Neural crest cell (in vitro differentiated cells): ENCODE results near the gene MYL12B. TPM values are rescaled to one million over a fixed set of nuclear protein-coding genes. Genes with fewer than 3 reads are reported as not detected.
"Not testable (repeated sequence)": the region's sequence is repeated elsewhere in the genome, so short reads cannot be mapped to it uniquely, and the experiment has no call there.

Source experiments
- DNase-seq: peaks from one replicate; pipeline ENCODE4 v3.0.0; 2021; ENCODE audit warnings: low read depth, mixed read lengths, low spot score
- H3K27ac Mint-ChIP-seq: one replicate; pipeline ENCODE4 v1.8.0; 2021; ENCODE audit warnings: mild to moderate bottlenecking, mixed read lengths; ENCODE audit not compliant: unreplicated experiment
- H3K27me3 Mint-ChIP-seq: 2 replicates; pipeline ENCODE4 v1.8.0; 2021; ENCODE audit warnings: low read depth, mild to moderate bottlenecking, mixed read lengths
- H3K36me3 Mint-ChIP-seq: 2 replicates; pipeline ENCODE4 v1.8.0; 2021; ENCODE audit warnings: low read depth, mild to moderate bottlenecking, mixed read lengths
- H3K4me1 Mint-ChIP-seq: 2 replicates; pipeline ENCODE4 v1.8.0; 2021; ENCODE audit warnings: mixed read lengths
- H3K4me3 Mint-ChIP-seq: one replicate; pipeline ENCODE4 v1.8.0; 2021; ENCODE audit warnings: mild to moderate bottlenecking, mixed read lengths
- H3K9me3 Mint-ChIP-seq: 2 replicates; pipeline ENCODE4 v1.8.0; 2021; ENCODE audit warnings: mixed read lengths
- total RNA-seq: library from RNA; stranded (reverse); gene quantifications from 2 replicates; pipeline ENCODE4 v1.2.1, GENCODE V29; 2021
- TF ChIP-seq, protein P1 (sequence below): fragments of 200-600 bp; sonication (generic); conservative IDR thresholded peaks from 2 replicates; pipeline ENCODE4 v1.5.0; 2021; ENCODE audit warnings: antibody characterized with exemption, mild to moderate bottlenecking

The MYL12B gene
- total RNA-seq, 1 donor from 2014 or later = 89.6 TPM

DNA sequence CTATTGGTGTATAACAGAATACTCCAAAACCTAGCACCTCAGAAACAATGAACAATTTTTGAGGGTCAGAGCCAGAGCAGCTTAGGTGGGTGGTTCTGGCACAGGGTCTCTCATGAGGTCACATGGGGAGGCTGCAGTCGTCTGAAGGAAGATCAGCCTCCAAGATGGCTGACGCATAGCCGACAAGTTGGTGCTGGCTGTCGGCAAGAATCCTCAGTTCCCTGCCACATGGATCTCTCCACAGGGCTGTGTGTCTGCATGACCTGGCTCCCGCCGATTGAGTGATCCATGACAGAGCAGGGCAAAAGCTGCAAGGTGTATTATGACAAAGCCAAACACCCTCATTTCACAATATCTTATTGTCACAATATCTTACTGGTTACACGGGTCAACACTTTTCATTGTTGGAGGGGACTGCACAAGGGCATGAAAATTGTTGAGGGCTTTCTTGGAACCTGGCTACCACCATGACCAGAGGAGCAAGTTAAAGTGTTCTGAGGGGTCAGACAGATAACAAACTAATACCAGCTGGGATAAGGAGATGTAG, 4.2 kb downstream of the MYL12B start:
- TF ChIP-seq, protein P1, sequence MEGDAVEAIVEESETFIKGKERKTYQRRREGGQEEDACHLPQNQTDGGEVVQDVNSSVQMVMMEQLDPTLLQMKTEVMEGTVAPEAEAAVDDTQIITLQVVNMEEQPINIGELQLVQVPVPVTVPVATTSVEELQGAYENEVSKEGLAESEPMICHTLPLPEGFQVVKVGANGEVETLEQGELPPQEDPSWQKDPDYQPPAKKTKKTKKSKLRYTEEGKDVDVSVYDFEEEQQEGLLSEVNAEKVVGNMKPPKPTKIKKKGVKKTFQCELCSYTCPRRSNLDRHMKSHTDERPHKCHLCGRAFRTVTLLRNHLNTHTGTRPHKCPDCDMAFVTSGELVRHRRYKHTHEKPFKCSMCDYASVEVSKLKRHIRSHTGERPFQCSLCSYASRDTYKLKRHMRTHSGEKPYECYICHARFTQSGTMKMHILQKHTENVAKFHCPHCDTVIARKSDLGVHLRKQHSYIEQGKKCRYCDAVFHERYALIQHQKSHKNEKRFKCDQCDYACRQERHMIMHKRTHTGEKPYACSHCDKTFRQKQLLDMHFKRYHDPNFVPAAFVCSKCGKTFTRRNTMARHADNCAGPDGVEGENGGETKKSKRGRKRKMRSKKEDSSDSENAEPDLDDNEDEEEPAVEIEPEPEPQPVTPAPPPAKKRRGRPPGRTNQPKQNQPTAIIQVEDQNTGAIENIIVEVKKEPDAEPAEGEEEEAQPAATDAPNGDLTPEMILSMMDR = no peak
- Mint-ChIP-seq H3K27me3 (no peaks in the 10 kb centered on the region), H3K36me3 (no peaks in the 10 kb centered on the region), H3K9me3 (no peaks in the 10 kb centered on the region), H3K27ac (no peak overlapping the region), H3K4me1 (peaks cover 39% of the 10 kb centered on the region), H3K4me3 (no peak overlapping the region)
- DNase-seq = no peak

DNA sequence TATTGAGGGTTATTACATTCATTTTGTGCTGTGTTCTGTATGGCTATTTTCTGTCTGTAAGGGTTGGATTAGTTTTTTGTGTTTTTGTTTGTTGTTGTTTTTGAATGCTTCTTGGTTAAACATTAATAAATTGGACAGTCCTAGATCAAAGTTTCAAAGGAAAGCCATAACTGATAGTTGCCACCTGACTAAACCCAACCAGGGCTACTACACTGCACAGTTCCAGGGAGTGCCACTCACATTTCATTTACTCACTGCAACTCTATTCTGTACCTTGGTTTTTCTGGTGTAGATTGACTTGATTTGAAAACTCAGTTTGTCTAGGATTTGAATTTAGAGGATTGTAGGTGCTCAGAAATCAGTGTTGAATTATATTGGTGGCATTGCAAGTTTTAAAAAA, 6.4 kb downstream of the MYL12B start:
- Mint-ChIP-seq H3K4me3 (no peak overlapping the region), H3K9me3 (no peaks in the 10 kb centered on the region), H3K27ac (no peak overlapping the region), H3K27me3 (no peaks in the 10 kb centered on the region), H3K36me3 (no peaks in the 10 kb centered on the region), H3K4me1 (peaks cover 28% of the 10 kb centered on the region)
- DNase-seq = no peak
- TF ChIP-seq, protein P1 = no peak

DNA sequence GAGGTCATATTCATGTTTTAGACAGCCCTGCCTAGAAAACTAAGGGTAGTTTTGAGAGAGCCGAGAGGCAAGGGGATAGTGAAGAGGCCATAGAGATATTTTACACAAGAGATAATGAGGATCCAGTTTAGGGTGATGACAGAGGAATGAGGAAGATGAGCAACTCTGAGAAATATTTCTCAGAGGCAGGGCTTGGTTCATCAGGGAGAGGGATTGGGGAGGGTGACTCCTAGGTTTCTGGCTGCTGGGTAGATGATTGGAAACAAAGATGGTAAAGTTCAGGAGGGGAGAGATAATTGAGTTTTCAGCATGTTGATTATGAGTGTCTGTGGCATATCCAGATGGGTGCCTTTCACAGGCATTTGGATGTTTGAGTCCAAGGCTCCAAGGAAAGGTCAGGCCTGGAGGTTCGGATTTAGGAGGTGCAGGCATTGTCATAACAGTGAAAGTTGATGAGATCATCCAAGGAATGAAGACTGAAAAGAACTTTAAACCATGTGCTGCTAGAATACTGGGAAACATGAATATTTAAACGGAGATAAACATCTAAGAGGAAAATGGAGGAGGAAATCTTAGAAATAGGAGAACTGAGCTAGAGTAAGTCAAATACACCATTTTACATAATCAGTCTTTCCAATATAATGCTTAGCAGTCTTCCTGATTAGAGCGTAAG, 7.4 kb downstream of the MYL12B start:
- Mint-ChIP-seq H3K36me3 (no peaks in the 10 kb centered on the region), H3K4me3 (no peak overlapping the region), H3K27ac (no peak overlapping the region), H3K9me3 (no peaks in the 10 kb centered on the region), H3K4me1 (peaks cover 20% of the 10 kb centered on the region), H3K27me3 (no peaks in the 10 kb centered on the region)
- TF ChIP-seq, protein P1 = no peak
- DNase-seq = no peak

DNA sequence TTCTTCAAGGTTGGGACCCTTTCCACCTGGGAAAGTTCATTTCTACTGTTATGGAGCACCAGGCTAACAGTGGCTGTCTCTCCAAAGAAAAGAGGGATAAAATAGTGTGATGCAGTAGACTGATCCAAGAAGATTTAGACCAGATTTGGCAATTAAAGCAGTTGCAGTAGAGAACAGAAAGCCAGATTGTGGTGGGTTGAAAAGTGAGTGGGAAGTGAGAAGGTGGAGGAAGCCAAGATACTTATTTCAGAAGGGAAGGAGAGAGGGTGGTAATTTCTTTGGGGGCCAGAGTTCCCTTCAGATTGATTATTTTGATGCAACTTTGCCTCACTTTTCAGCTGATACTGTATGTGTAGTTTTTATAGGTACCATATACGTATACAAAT, 8.0 kb downstream of the MYL12B start:
- TF ChIP-seq, protein P1 = no peak
- peaks cover 16% of the 10 kb centered on the region for H3K4me1 Mint-ChIP-seq

DNA sequence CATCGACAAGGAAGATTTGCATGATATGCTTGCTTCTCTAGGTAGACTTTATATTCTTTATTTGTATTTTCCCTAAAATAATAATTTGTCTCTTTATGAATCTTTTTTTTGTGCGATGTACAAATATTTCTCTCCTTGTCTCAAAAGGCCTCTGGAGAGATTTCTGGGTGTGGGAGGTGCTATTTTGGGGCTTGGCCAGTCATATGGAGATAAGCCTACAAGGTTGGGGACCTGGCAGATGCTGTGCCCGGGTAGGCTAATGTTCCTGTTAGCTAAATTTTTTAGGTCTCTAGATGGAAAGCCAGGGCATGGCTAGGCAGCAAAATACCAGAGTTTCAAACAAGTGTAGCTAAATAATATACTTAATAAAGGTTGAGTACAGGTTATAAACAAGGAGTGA, 11.1 kb downstream of the MYL12B start:
- no peaks in the 10 kb centered on the region for H3K27me3 Mint-ChIP-seq
- H3K9me3 Mint-ChIP-seq = no peaks in the 10 kb centered on the region
- no peak for DNase-seq
- TF ChIP-seq, protein P1 = no peak
- no peak overlapping the region for H3K27ac Mint-ChIP-seq
- peaks cover 9% of the 10 kb centered on the region for H3K4me1 Mint-ChIP-seq
- peaks cover 8% of the 10 kb centered on the region for H3K36me3 Mint-ChIP-seq
- H3K4me3 Mint-ChIP-seq = no peak overlapping the region

More for the DNA sequence above, 8.0 kb downstream of the MYL12B start:
- no peaks in the 10 kb centered on the region for H3K27me3 Mint-ChIP-seq
- no peak overlapping the region for H3K4me3 Mint-ChIP-seq
- no peak for DNase-seq
- no peaks in the 10 kb centered on the region for H3K9me3 Mint-ChIP-seq
- peaks cover 2% of the 10 kb centered on the region for H3K36me3 Mint-ChIP-seq
- peak overlapping the region; percentile 28 for H3K27ac Mint-ChIP-seq

DNA sequence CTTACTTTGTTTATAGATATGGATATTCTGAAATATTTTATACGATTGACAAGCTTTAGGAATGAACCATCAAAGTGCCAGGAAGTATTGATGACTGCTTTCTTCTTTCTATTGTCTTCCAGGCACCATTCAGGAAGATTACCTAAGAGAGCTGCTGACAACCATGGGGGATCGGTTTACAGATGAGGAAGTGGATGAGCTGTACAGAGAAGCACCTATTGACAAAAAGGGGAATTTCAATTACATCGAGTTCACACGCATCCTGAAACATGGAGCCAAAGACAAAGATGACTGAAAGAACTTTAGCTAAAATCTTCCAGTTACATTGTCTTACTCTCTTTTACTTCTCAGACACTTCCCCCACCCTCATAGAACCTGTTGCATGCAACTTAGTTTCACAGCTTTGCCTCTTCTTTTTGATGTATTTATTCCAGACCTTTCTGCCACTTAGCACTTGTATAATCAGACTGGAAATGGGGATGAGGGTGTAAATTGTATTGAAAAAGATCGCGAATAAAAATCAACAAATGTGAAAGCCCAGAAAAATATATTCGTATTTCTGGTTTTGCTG, 15.8 kb downstream of the MYL12B start:
- not testable (repeated sequence) for DNase-seq, H3K36me3 Mint-ChIP-seq, H3K27me3 Mint-ChIP-seq, H3K4me3 Mint-ChIP-seq, H3K9me3 Mint-ChIP-seq
- peaks cover 11% of the 10 kb centered on the region for H3K4me1 Mint-ChIP-seq
- H3K27ac Mint-ChIP-seq = peak overlapping the region; percentile 78
